Psoas muscle (tissue), 8 donors: ENCODE measurements around the gene HPCA. TPM values are rescaled to one million over a fixed set of nuclear protein-coding genes. Genes with fewer than 3 reads are reported as not detected.

Experiments used
- ATAC-seq, 4 donors: fragments of 200-7000 bp; cut with Tn5 transposase; one replicate each; pipeline ENCODE4 v1.9.1; 2020; ENCODE audit warnings: moderate library complexity in 3 of 4, mild to moderate bottlenecking in 2 of 4
- DNase-seq, 2 donors: peaks; one replicate each; pipeline ENCODE4 v3.0.0-alpha.2; 2020
- H3K27ac ChIP-seq: fragments of 200-600 bp; one replicate; pipeline ENCODE4 v1.8.0; 2022
- H3K27me3 ChIP-seq, 3 donors: fragments of 200-600 bp in 1 of 3; one replicate each; pipeline versions ENCODE4 v1.6.1 to v1.8.0; 2013 to 2022; ENCODE audit warnings: low read length in 2 of 3, mild to moderate bottlenecking in 2 of 3, moderate library complexity in 1 of 3; ENCODE audit not compliant: insufficient read depth in 3 of 3
- H3K36me3 ChIP-seq, 2 donors: fragments of 200-600 bp in 1 of 2; one replicate each; pipeline versions ENCODE4 v1.6.1 to v1.8.0; 2013 to 2022; ENCODE audit warnings: low read depth in 1 of 2, mild to moderate bottlenecking in 1 of 2, moderate library complexity in 1 of 2; ENCODE audit not compliant: insufficient read depth in 1 of 2
- H3K4me1 ChIP-seq: fragments of 200-600 bp; one replicate; pipeline ENCODE4 v1.8.0; 2022
- H3K4me3 ChIP-seq: fragments of 200-600 bp; one replicate; pipeline ENCODE4 v1.8.0; 2022; ENCODE audit warnings: mild to moderate bottlenecking
- H3K9me3 ChIP-seq: fragments of 200-600 bp; one replicate; pipeline ENCODE4 v1.8.0; 2022
- WGBS, 3 donors: extraction: QIAGEN DNeasy Blood & Tissue Kit; methylation state at CpG; one replicate each; pipeline versions ENCODE4 v1.1.6 to v1.1.7; 2013; 5-methylcytosine and 5-hydroxymethylcytosine counted together
- intact Hi-C, 2 donors: fragments of 100-400 bp; cut with DNase I; formaldehyde crosslinking; loops; one replicate each; pipeline versions ENCODE4 v1.11.0 to v1.14.2; 2022
- polyA plus RNA-seq, 3 donors: library from polyadenylated mRNA; stranded (reverse); fragments of 200-250 nt; gene quantifications; one replicate each; pipeline ENCODE4 v1.2.3, GENCODE V29; 2013
- total RNA-seq, 4 donors: library from RNA; stranded (reverse); fragmentation: NEBNext Ultra II Directional in 2 of 4; extraction: Animal tissue kit (Norgen Biotek cat#: 25700) in 2 of 4; gene quantifications; one replicate each; pipeline versions ENCODE4 v1.2.1 to v1.2.4, GENCODE V29; 2021 to 2023
- TF ChIP-seq, protein P1 (sequence below): fragments of 200-600 bp; IDR thresholded peaks from one replicate; pipeline ENCODE4 v1.8.0; 2022; ENCODE audit warnings: antibody characterized with exemption
- donor health status: healthy with polysubstance abuse.
- donor health status: DM: no; HTN: no; CAD: no; lungs with moderate emphysema.
- donor health status: Bipolar disorder and iron deficiency.
- donor health status: healthy.
- donor health status: DM: yes; HTN: yes; CAD: no.
- donor health status: DM: no; HTN: no; CAD: no.
- donor health status: DM: no; HTN: no; CAD: no.
- donor health status: DM: yes; HTN: yes; CAD: no.

The HPCA gene
- total and polyA plus RNA-seq, 7 donors: 0.22 TPM; not detected in 6

DNA sequence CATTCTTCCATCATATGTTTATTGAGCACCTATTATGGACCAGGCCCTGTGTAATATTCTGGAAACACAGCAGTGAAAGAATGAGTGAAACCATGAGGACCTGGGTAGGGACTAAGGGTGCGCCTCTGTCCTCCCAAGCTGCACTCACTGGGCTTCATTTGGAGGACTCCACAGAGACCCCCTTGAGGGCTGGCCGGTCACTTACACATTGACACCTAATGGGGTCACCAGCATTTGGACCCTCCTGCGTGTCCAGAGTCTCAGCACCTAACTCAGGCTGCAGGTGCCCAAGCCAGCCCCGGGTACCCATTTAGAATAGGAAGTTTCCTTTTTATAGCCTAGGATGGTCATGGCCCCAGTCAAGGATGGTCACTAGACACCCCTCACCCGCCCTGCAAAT is 12.8 kb upstream of the HPCA start:
- H3K27me3 ChIP-seq: no peaks in the 10 kb centered on the region
- WGBS, 3 donors: 89 to 96% (median 92%) methylated on average over 5 of the region's 5 CpGs
- H3K4me3 ChIP-seq: no peak overlapping the region
- DNase-seq (no peak), ATAC-seq (no peak)
- H3K4me1 ChIP-seq: peaks cover 5% of the 10 kb centered on the region
- H3K27ac ChIP-seq: no peak overlapping the region
- no peaks in the 10 kb centered on the region for H3K36me3 ChIP-seq
- intact Hi-C loops: loop anchor here (5.0 kb wide), 3 partner anchors 46 to 161 kb away; partner anchors contain the start of genes S100PBP (in 1 of the 2) and YARS1 (in 1 of the 2)
- TF ChIP-seq, protein P1, sequence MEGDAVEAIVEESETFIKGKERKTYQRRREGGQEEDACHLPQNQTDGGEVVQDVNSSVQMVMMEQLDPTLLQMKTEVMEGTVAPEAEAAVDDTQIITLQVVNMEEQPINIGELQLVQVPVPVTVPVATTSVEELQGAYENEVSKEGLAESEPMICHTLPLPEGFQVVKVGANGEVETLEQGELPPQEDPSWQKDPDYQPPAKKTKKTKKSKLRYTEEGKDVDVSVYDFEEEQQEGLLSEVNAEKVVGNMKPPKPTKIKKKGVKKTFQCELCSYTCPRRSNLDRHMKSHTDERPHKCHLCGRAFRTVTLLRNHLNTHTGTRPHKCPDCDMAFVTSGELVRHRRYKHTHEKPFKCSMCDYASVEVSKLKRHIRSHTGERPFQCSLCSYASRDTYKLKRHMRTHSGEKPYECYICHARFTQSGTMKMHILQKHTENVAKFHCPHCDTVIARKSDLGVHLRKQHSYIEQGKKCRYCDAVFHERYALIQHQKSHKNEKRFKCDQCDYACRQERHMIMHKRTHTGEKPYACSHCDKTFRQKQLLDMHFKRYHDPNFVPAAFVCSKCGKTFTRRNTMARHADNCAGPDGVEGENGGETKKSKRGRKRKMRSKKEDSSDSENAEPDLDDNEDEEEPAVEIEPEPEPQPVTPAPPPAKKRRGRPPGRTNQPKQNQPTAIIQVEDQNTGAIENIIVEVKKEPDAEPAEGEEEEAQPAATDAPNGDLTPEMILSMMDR: no peak
- no peaks in the 10 kb centered on the region for H3K9me3 ChIP-seq

DNA sequence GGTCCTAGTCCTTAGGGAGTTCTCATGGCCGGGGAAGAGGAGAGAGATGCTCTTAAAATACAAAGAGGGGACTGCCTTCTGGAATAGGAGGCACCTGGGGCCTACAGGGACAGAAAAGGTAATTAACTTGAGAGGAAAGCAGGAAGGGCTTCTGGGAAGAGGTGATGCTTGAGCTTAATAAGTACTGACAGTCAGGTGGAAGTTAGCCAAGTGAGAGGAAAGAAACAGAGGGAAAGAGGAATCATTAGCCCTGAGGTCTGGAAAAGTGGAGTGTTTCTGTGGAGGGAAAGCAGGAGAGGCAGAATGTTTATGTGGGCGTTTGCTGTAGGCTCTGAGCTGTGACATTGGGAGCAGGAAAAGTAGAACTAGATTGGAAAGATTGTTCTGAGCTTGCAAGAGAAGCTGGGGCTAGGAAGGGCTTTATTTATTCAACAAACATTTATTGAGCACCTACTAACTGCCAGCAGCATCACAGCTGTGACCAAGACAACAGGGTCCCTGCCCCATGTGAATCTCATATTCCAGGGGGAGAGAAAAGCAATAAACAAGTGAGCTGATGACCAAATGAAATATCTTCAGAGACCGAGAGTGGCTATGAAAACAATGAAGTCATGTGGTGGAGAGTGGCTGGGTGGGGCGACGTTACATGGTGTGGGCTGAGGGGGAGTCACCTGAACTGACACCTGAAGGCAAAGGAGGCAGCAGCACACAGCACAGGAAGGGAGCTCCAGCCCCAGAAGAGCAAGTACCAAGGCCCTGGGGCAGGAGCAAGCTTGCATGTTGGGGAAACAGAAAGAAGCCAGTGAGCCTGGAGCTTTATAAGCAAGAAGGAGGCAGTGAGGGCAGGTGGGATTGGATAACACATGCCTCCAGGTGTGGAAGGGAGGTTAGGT is 11.2 kb upstream of the HPCA start:
- TF ChIP-seq, protein P1: no peak
- H3K4me1 ChIP-seq: peaks cover 3% of the 10 kb centered on the region
- H3K4me3 ChIP-seq: no peak overlapping the region
- H3K9me3 ChIP-seq: no peaks in the 10 kb centered on the region
- no peak overlapping the region for H3K27ac ChIP-seq
- 71 to 80% (median 78%) methylated on average over 5 of the region's 5 CpGs for WGBS, 3 donors
- ATAC-seq: no peak
- intact Hi-C loops: loop anchor here (5.0 kb wide), 4 partner anchors 48 to 212 kb away; partner anchors contain the start of genes S100PBP (in 1 of the 2) and YARS1 (in 1 of the 2)
- H3K27me3 ChIP-seq: no peaks in the 10 kb centered on the region
- no peaks in the 10 kb centered on the region for H3K36me3 ChIP-seq
- DNase-seq: no peak

DNA sequence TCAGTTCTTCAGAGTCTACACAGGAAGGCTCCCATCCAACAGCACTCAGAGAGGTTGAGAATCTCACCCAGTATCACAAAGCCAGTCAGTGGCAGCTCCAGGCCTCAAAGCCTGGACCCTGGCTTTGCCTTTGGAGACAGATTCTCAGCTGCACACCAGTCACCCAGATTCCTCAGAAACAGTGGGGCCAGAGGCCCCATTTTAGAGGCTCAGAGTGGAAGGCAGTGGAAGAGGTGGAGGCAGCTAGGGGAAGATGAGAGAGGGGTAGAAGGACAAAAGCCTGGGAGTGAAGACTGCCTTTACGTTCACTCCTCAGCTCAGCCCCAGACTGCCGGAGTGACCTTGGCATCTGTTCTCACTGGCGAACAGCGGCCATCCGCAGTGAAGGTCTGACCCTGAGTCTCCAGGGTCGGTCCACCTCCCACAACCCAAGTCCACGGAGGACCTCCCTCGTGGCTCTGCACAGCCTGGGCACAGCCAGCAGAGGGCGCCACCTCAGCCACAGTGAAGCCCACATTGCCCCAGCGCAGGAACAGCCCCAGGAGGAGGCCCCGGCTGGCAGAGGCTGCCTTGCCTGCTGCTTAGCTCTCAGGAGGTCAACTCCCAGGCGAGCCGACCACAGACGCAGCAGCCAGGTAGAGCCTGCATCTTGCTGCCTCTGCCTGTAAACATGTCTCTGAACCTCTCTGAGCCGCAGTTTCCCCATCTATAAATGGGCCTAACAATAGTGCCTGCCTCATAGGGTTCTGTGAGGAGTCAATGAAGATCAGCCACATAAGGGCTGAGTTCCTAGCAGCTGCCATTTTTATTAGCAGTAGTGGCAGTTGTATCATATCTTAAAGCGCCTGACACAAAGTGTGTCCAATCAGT is 9.7 kb upstream of the HPCA start:
- intact Hi-C loops: loop anchor here in 1 of 2 donors (5.0 kb wide), 1 partner anchor 211 kb away; no protein-coding TSS in a partner anchor
- Histone ChIP-seq H3K4me3 (no peak overlapping the region), H3K27me3 (no peaks in the 10 kb centered on the region), H3K27ac (no peak overlapping the region), H3K4me1 (peaks cover 4% of the 10 kb centered on the region), H3K36me3 (no peaks in the 10 kb centered on the region), H3K9me3 (no peaks in the 10 kb centered on the region)
- DNase-seq (peak; percentile 64 to 80), ATAC-seq (peak; percentile 78 to 84 (median 78))
- WGBS, 3 donors: 31 to 40% (median 31%) methylated on average over 16 of the region's 16 CpGs
- TF ChIP-seq, protein P1: peak; percentile 84

DNA sequence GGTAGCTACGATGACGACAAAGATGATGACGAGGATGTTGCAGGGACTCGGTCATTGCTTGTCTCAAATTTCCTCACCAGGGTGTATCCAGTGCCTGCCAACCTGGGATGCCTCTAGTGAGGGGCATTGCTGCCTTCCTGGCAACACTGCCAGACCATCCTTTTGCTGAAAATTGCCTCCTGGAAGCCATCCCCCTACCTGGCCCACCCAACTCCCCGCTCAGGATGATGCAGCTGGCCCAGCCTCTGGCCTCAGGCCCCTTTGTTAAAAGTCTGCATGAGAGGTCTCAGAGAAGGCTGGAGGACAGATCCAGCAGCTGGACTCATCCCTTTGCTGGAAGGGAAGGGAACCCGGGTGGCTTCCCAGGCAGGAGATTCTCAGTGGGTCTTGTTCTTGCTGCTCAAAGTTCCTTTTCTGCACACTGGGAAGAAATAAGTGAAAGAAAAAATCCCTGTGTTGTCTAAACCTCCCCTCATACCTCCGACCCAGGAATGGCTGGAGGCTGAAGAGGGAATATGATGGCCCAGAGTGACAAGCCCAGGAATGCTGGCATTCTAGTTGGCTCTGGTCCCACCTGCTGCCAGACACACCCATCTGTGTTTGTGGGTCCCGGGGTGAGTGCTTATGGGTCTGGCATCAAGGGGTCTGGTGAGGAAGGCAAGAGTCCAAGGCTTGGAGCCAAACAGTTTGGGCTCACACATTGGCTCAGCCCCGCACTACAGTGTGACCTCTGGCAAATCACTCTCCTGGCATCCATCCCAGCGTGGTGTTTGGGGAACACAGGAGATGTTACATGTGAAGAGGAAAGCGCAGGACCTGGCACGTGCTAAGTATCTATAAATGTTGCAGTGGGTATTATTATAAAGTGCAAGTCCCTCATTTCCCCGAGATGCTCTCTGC is 8.8 kb upstream of the HPCA start:
- H3K4me3 ChIP-seq: no peak overlapping the region
- no peak overlapping the region for H3K27ac ChIP-seq
- TF ChIP-seq, protein P1: no peak
- no peaks in the 10 kb centered on the region for H3K9me3 ChIP-seq
- H3K4me1 ChIP-seq: peaks cover 11% of the 10 kb centered on the region
- intact Hi-C loops: loop anchor here in 1 of 2 donors (5.0 kb wide), 1 partner anchor 210 kb away; no protein-coding TSS in a partner anchor
- WGBS, 3 donors: 27 to 30% (median 28%) methylated on average over 13 of the region's 13 CpGs
- no peaks in the 10 kb centered on the region for H3K27me3 ChIP-seq
- no peak for ATAC-seq
- no peaks in the 10 kb centered on the region for H3K36me3 ChIP-seq
- no peak for DNase-seq
